Stimulated activated CD4-positive, alpha-beta T cell treated with anti-CD3 and anti-CD28 coated beads, Interleukin-15, amount 100 ng/mL, for 24 hours (primary cell): ENCODE data around the gene ZNF592.

Experiments used
- DNase-seq: peaks from one replicate; pipeline ENCODE4 v3.0.0-alpha.2; 2020

Gene ZNF592

GRCh38 chr15:84832448-84833040 is 84.2 kb downstream of the ZNF592 start:
- no peak for DNase-seq

DNA sequence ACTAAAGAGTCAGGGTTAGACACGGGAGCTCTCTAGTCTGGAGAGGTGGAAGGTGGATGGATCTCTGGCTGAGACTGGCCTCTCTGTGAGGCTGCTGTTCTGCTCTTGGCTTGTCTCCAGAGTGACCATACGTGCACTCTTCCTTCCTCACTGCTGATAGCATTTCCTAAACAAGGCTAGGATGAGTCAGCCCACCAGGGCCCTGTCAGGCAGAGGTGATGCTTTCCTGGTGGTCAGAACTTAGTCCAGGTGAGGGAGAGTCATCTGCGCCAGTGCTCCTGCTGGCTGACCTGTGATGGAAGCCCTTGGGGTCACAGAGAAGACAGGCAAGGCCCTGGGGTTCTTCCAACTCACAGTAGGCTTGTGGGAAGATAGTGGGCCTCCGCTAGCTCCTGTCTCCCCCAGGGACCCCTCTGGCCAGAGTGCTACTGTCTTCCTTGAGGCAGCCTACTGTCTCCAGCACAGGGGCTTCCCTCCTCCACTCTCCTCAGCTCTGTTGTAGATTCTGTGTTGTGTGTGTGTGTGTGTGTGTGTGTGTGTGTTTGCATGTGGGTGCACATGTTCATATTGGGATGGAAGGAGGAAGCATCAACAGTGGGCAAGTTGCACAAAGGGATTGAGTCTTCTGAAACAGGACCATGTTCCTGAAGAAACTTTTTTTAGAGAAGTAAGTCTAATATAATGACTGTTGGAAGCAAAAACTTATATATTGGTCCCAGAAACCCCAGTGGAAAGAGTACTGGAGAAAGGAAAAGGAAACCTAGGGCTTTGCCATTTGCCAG is 85.2 kb downstream of the ZNF592 start:
- no peak for DNase-seq

- no peak for DNase-seq
These were observed 86.0 kb downstream of the ZNF592 start for GRCh38 chr15:84834229-84834955.

GRCh38 chr15:84834969-84835368 is 86.6 kb downstream of the ZNF592 start:
- no peak for DNase-seq

GRCh38 chr15:84835661-84836337 is 87.4 kb downstream of the ZNF592 start:
- no peak for DNase-seq

DNA sequence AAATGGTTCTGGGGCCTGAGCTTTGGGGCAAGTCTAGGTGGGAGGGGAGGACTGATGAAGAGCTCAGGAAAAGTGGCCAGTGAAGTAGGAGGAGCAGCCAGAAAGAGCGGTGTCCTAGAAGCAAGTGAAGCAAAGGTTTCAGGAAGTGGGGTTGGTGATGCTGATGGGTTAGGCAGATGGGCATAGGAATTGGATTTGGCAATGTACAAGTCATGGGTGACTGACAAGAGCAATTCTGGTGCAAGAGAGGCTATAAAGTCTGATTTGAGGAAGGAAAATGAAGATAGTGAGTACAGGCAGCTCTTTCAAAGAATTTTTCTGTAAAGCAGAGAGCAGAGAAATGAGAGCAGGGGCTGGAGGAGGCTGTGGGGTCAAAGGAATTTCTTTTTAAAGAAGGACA is 88.5 kb downstream of the ZNF592 start:
- no peak for DNase-seq

- DNase-seq = no peak
These were observed 91.3 kb downstream of the ZNF592 start for GRCh38 chr15:84839714-84840113.

GRCh38 chr15:84840255-84840654 is 91.9 kb downstream of the ZNF592 start:
- DNase-seq = no peak

DNA sequence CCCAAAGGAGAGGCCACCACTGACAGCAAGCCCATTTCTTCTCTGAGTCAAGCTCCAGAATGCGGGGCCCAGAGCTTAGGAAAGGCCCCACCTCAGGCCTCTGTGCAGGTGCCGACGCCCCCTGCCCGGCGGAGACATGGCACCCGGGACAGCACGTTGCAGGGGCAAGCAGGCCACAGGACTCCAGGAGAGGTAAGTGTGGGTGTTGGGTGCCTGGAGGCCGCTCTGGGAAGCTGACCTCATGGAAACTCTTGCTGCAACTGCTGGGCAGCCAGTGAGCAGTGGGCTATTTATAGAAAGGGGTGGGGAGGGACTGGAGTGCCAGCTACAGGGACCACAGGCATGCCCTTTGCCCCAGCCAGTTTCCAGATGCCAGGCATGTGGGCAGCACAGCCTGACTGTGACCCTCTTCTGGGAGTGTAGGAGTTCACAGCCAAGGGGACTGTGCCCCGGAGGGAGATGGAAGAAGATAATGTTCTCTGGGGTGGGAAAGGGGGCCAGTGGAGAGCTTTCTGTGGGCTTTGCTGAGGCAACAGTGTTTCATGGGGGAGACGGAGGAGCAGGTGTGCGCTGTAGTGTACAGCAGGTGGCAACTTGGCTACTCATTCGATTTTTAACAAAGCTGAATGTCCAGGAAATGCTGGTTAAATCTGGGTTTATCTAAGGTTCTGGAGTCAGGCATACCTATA is 92.5 kb downstream of the ZNF592 start:
- DNase-seq = no peak

- DNase-seq = no peak
These were observed 94.4 kb downstream of the ZNF592 start for GRCh38 chr15:84842781-84843180.

DNA sequence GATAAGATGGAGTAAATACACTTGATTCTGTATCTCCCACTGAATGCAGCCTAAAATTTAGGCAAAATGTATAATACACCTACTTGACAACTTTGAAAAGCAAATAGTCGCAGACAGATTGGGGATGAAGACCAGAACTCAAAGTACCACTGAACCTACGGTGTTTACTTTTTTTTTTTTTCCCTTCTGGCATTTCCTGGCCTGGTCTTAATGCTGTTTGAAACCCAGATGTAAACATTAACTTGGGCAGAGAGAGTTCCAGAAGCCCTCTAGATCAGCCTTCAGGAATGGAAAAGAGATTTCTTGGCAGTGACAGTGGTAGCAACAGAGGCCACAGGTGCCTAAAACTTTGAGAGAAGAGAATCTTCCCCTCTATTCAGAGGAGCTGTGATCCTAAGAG is 96.6 kb downstream of the ZNF592 start:
- no peak for DNase-seq

- DNase-seq = peak; percentile 66
These were observed 97.2 kb downstream of the ZNF592 start for GRCh38 chr15:84845631-84846030.

DNA sequence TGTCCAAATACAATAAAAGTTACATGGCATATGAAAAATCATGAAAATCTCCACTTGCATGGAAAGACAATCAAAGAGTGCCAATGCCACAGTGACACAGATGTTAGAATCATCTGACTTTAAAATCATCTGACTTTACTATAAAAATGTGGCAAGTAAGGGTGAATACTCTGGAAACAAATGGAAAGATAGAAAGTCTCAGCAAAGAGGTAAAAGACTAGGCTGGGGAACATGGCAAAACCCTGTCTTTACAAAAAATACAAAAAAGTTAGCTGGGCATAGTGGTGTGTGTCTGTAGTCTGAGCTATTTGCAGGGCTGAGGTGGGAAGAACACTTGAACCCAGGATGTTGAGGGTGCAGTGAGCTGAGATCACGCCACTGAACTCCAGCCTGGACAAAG is 97.9 kb downstream of the ZNF592 start:
- DNase-seq = no peak

DNA sequence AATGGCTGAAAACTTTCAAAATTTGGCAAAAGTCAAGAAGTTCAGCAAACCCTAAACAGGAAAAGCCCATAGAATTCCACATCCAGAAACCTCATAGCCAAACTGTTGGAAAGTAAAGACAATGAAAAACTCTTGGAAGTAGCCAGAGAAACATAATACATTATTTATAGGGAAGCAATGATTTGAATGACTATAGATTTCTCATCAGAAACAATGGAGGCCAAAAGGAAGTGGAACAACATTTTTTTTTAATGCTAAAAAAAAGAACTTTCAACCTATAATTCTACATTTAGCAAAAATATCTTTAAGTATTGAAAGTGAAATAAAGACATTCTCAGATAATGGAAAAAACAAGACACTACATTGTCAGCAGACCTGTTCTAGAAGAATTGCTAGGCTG is 99.0 kb downstream of the ZNF592 start:
- no peak for DNase-seq

DNA sequence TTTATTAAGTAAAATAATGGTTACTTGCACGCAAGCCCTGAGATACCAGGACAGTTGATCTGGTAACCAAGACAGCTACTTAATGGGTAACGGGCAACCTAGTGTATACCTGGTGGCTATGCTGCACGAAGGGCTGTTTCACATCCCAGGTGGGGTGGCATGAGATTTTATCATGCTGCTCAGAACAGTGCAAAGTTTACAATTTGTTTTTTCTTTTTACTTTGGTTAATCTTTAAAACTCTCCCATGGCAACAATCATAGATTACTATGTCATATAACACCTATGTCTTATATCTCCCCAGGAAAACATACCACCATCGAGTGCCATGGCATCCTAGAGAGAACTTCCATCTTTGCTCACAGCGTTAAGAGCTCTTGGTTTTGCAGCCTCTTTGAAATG is 103.8 kb downstream of the ZNF592 start:
- DNase-seq = no peak

DNA sequence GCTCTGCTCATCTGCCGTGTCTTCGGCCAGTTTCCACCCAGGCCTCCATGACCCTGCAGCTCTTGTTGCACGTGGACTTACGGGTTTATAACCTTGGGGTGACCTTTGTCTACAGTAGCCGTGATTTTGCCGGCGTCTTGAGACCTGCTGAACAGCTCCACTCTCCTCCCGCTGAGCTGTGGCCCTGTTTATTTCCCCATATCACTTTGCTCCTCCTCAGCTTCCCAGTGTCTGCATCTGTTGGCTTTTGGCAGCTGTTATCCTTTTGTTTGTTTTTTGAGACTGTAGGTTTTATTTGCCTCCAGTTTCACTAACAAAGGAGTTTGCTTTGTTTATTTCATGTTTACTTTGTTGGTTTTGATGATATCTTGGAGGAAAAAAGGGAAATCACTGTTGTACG is 106.7 kb downstream of the ZNF592 start:
- no peak for DNase-seq

DNA sequence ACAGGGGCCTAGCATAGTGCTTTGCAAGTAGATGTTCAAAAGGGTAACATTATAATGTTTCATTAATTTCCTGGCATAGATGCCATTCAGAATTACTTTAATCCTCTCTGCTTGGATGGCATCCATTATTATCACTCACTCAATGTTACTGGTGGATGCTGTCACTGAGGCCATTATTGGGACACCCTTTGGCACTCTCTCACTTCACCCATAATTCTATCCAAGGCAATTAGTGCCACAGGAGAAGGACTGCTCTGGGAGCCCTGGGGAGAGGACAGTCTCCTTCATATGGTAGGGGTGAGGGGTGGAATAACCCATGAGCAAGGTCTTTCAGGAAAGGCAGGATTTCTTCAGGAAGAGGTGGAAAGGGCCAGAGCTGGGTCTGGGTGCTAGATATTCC is 107.4 kb downstream of the ZNF592 start:
- no peak for DNase-seq
